Nephron progenitor cell (in vitro differentiated cells): Measurements from ENCODE around the gene STARD10.

Experiments
- DNase-seq: peaks from one replicate; pipeline ENCODE4 v3.0.0; 2021
- H3K27ac Mint-ChIP-seq: 2 replicates; pipeline ENCODE4 v1.8.0; 2021; ENCODE audit warnings: mild to moderate bottlenecking, moderate library complexity, mixed read lengths
- H3K27me3 Mint-ChIP-seq: 2 replicates; pipeline ENCODE4 v1.8.0; 2021; ENCODE audit warnings: mild to moderate bottlenecking, low read depth, mixed read lengths; ENCODE audit not compliant: poor library complexity
- H3K36me3 Mint-ChIP-seq: 2 replicates; pipeline ENCODE4 v1.8.0; 2021; ENCODE audit warnings: low read depth, mixed read lengths
- H3K4me1 Mint-ChIP-seq: 2 replicates; pipeline ENCODE4 v1.8.0; 2021; ENCODE audit warnings: mixed read lengths
- H3K4me3 Mint-ChIP-seq: 2 replicates; pipeline ENCODE4 v1.8.0; 2021; ENCODE audit warnings: mild to moderate bottlenecking, moderate library complexity, mixed read lengths
- H3K9me3 Mint-ChIP-seq: 2 replicates; pipeline ENCODE4 v1.8.0; 2021; ENCODE audit warnings: mild to moderate bottlenecking, moderate library complexity, mixed read lengths
- CTCF ChIP-seq: fragments of 200-600 bp; sonication (generic); IDR thresholded peaks from 2 replicates; pipeline ENCODE4 v1.5.0; 2021; ENCODE audit warnings: antibody characterized with exemption

Gene STARD10

GRCh38 chr11:72751116-72752087 is 42.4 kb downstream of the STARD10 start:
- Mint-ChIP-seq H3K27me3 (peaks cover 7% of the 10 kb centered on the region), H3K27ac (no peak overlapping the region), H3K4me1 (peaks cover 30% of the 10 kb centered on the region), H3K4me3 (peak overlapping the region; percentile 91), H3K9me3 (no peaks in the 10 kb centered on the region), H3K36me3 (peaks cover 2% of the 10 kb centered on the region)
- TF ChIP-seq CTCF: no peak
- no peak for DNase-seq

DNA sequence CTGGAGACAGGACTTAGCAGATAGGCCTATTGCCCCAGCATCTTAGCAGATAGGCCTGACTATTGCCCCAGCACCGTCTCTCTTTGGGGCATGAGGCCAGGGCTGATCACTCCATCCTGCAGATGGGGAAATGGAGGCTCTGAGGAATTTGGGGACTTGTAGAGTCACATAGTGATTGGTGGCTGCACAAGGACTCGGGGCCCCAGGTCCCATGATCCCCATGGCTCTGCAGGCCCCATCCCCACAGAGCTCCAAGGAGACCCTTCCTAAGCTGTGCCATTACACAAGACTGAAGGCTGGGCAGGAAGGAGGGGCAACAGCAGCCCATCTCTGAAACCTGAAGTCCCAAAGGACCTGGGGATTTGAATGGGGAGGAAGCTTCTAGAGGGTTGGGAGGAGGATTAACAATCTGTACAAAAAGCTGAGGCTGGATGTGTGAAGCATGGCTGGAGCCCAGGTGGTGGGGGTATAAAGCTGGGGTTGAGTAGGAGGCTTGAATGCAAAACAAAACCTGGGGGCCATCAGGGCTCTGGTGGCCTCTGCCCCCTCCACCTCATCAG is 43.2 kb downstream of the STARD10 start:
- Mint-ChIP-seq H3K36me3 (no peaks in the 10 kb centered on the region), H3K4me3 (peak overlapping the region; percentile 91), H3K27ac (no peak overlapping the region), H3K4me1 (peaks cover 22% of the 10 kb centered on the region), H3K27me3 (peaks cover 7% of the 10 kb centered on the region), H3K9me3 (no peaks in the 10 kb centered on the region)
- no peak for TF ChIP-seq CTCF
- DNase-seq: no peak

- Mint-ChIP-seq H3K4me1 (peaks cover 22% of the 10 kb centered on the region), H3K36me3 (no peaks in the 10 kb centered on the region), H3K9me3 (no peaks in the 10 kb centered on the region), H3K27ac (no peak overlapping the region), H3K4me3 (peak overlapping the region; percentile 91), H3K27me3 (peaks cover 4% of the 10 kb centered on the region)
- no peak for TF ChIP-seq CTCF
- DNase-seq: no peak
Observed at GRCh38 chr11:72750086-72750485, 43.8 kb downstream of the STARD10 start.

DNA sequence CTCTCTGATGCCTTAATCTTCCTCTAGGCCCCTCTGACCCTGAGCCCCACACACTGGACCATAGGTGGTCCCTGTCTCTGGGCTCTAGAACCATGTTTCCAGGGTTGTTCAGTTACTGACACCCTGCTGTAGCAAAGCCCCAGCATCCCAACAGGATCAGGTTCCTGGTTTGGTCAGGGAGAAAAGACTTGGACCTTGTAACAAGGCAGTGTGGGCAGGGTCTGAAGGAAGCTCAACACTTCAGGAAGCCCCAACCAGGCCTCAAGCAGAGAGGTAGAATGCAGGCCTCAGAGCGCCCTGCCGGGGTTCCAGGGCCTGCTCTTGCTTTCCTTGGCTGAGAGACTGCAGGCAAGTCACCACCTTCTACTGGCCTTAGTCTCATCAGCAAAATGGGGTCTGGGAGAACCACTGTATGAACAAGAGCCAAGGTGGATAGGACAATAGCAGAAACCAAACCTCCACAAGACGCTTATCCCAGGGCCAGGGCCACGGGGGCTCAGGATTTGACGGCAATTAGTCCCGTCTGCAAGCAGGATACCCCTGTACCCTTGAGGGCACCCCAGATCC is 46.5 kb downstream of the STARD10 start:
- Mint-ChIP-seq H3K9me3 (no peaks in the 10 kb centered on the region), H3K4me1 (peaks cover 38% of the 10 kb centered on the region), H3K27ac (no peak overlapping the region), H3K4me3 (no peak overlapping the region), H3K36me3 (no peaks in the 10 kb centered on the region), H3K27me3 (no peaks in the 10 kb centered on the region)
- no peak for DNase-seq
- TF ChIP-seq CTCF: no peak

GRCh38 chr11:72746821-72747220 is 47.0 kb downstream of the STARD10 start:
- no peak overlapping the region for H3K4me3 Mint-ChIP-seq
- no peak overlapping the region for H3K27ac Mint-ChIP-seq
- no peaks in the 10 kb centered on the region for H3K9me3 Mint-ChIP-seq
- TF ChIP-seq CTCF: no peak
- DNase-seq: no peak
- H3K27me3 Mint-ChIP-seq: no peaks in the 10 kb centered on the region
- H3K36me3 Mint-ChIP-seq: no peaks in the 10 kb centered on the region
- H3K4me1 Mint-ChIP-seq: peaks cover 43% of the 10 kb centered on the region
